ENCODE measurements around the gene DCHS1. TPM values are rescaled to one million over a fixed set of nuclear protein-coding genes. Genes with fewer than 3 reads are reported as not detected.
"Not testable (repeated sequence)": the region's sequence is repeated elsewhere in the genome, so short reads cannot be mapped to it uniquely, and the experiment has no call there.

DCHS1 gene
- total and polyA plus RNA-seq, 8 donors, result 0.76 to 22.8 (median 13.2) TPM

DNA sequence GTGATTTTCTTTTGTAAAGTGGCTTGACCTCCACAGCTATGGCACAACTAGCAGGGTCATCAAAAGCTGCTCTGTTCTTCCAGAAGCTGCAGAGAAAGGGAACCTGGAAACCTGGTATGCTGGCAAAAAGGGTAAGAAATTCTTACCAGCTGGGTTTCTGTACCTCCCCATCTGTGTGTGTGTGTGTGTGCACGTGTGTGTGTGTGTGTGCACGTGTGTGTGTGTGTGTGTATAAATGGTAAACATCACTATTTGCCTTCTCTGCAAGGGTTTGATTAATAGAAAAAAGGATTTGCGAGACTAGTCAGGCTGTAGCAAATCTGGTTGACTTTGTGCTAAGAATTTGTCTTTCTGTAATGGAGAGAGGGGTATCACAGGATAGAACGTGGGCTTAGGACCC is 32.3 kb upstream of the DCHS1 start:
- no peak for DNase-seq
- peaks cover 0 to 7% (median 3%) of the 10 kb centered on the region in 4 donors for H3K4me1 ChIP-seq
- H3K27me3 ChIP-seq, result no peaks in the 10 kb centered on the region
- no peak overlapping the region for H3K4me3 ChIP-seq
- intact Hi-C loops (cut with DNase I; ENCODE audit: low total_unique reads), result loop anchor here (10.0 kb wide), 1 partner anchor 83 kb away; the partner anchor contains the start of genes ILK and RRP8
- no peaks in the 10 kb centered on the region for H3K36me3 ChIP-seq
- WGBS, 5 donors, result 25 to 41% (median 39%) methylated on average over 4 of the region's 4 CpGs
- no peaks in the 10 kb centered on the region for H3K9me3 ChIP-seq
- no peak overlapping the region for H3K27ac ChIP-seq
- TF ChIP-seq POLR2AphosphoS5 (IDR thresholded peaks at IDR 0.05) (no peak), EP300 (IDR thresholded peaks at IDR 0.05) (no peak), POLR2A (IDR thresholded peaks at IDR 0.05) (no peak)
- TF ChIP-seq, protein P1, sequence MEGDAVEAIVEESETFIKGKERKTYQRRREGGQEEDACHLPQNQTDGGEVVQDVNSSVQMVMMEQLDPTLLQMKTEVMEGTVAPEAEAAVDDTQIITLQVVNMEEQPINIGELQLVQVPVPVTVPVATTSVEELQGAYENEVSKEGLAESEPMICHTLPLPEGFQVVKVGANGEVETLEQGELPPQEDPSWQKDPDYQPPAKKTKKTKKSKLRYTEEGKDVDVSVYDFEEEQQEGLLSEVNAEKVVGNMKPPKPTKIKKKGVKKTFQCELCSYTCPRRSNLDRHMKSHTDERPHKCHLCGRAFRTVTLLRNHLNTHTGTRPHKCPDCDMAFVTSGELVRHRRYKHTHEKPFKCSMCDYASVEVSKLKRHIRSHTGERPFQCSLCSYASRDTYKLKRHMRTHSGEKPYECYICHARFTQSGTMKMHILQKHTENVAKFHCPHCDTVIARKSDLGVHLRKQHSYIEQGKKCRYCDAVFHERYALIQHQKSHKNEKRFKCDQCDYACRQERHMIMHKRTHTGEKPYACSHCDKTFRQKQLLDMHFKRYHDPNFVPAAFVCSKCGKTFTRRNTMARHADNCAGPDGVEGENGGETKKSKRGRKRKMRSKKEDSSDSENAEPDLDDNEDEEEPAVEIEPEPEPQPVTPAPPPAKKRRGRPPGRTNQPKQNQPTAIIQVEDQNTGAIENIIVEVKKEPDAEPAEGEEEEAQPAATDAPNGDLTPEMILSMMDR (IDR thresholded peaks at IDR 0.05), result no peak

DNA sequence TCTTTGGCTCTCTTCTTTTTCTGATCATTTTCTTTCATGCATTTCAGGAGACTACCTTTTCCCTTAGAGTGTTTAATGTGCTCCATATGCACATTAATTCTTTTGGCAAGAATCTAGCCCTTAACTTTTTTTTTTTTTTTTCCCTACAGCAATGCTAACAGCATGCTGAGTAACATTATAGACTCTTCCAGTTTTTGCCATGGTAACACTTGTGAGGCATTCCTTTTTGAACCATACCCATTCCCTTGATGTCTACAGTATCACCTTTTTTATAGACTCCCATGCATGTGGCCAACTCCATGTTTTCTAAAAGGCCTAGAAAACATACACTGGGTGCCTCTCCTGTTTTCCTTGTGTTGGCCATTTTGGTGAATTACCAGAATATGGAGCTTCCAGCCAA is 30.4 kb upstream of the DCHS1 start:
- no peak for DNase-seq
- Histone ChIP-seq H3K4me1 (peaks cover 13 to 23% (median 19%) of the 10 kb centered on the region in 4 donors), H3K9me3 (no peaks in the 10 kb centered on the region), H3K27me3 (no peaks in the 10 kb centered on the region), H3K36me3 (peaks cover 5 to 8% (median 7%) of the 10 kb centered on the region in 4 donors), H3K27ac (no peak overlapping the region), H3K4me3 (no peak overlapping the region)
- TF ChIP-seq, protein P1 (IDR thresholded peaks at IDR 0.05), result no peak
- TF ChIP-seq EP300 (IDR thresholded peaks at IDR 0.05), result no peak
- no peak for TF ChIP-seq POLR2AphosphoS5 (IDR thresholded peaks at IDR 0.05)
- TF ChIP-seq POLR2A (IDR thresholded peaks at IDR 0.05), result no peak
- intact Hi-C loops (cut with DNase I; ENCODE audit: low total_unique reads), result loop anchor here (10.0 kb wide), 1 partner anchor 81 kb away; the partner anchor contains the start of genes ILK and RRP8

DNA sequence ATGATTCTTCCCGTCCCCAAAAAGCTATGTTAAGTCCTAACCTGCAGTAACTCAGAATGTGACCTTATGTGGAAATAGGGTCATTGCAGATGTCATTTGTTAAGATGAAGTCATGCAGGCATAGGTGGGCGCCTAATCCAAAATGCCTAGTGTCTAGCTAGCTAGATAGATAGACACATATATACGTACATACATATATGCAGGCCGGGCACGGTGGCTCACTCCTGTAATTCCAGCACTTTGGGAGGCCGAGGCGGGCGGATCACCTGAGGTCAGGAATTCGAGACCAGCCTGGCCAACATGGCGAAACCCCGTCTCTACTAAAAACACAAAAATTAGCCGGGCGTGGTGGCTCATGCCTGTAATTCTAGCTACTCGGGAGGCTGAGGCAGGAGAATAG is 28.5 kb upstream of the DCHS1 start:
- H3K27me3 ChIP-seq, H3K9me3 ChIP-seq: not testable (repeated sequence)
- WGBS, 5 donors, result 87 to 93% (median 91%) methylated on average over 13 to 14 of the region's 14 CpGs
- Histone ChIP-seq H3K4me3 (peak overlapping the region in 2 of 4 donors; percentile 90 to 98), H3K4me1 (peaks cover 13 to 28% (median 22%) of the 10 kb centered on the region in 4 donors), H3K36me3 (peaks cover 16 to 21% (median 18%) of the 10 kb centered on the region in 4 donors), H3K27ac (peak overlapping the region in 4 of 5 donors; percentile 86 to 96 (median 93))
- intact Hi-C loops (cut with DNase I; ENCODE audit: low total_unique reads), result loop anchor here (10.0 kb wide), 1 partner anchor 79 kb away; the partner anchor contains the start of genes ILK and RRP8
- DNase-seq, result peak in 1 of 2 donors; percentile 30

DNA sequence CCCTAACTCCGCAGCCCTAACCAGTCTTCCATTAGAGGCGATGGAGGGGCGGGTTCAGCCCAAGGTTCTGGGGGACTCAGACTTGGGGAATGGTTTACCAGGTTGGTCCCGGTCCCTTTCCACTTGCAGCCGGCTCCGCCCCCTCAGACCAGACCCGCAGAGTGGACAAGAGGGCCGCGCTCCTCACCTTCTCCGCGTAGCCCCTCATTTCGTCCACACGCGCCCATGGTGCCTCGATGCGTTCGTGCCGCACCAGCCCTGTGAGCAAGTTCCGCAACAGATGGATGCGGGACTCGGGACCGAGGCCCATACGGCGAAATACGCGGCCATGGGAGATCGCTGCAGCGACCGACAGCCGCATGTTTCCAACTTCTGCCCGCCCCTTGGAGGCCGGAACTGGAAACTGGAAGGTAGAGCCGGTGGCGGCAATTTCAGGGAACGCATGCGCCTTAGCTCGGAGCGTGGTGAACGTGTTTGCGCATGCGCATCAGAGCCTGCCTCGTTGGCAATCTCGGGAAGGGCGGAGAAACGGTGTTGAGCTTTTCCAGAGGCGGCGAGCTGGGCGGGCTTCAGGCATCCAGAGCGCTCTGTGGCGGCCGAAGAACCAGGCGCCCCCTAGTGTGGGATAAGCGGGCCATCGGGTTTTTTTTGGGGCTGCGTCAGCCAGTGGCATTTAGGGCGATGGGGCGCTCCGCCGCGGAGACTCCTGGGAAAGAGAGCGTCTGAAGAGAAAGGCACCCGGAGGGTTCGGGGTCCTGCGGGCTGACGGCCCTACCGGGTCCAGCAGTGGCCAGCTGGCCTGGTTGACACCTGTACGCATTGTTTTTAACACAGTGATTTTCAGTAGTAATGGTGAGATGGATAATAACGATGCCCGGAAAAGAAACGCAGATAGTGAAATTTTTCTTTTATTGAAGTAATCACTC is 27.6 kb upstream of the DCHS1 start, which contains the start of gene MRPL17:
TSS of gene MRPL17 (minus strand) at position 405 of the 926 bp plus-strand sequence. CDS start at position 361, 44 bp downstream.
- H3K36me3 ChIP-seq, result peaks cover 16 to 21% (median 18%) of the 10 kb centered on the region in 4 donors
- no peaks in the 10 kb centered on the region for H3K27me3 ChIP-seq
- H3K4me1 ChIP-seq, result peaks cover 13 to 28% (median 22%) of the 10 kb centered on the region in 4 donors
- intact Hi-C loops (cut with DNase I; ENCODE audit: low total_unique reads), result loop anchor here (10.0 kb wide), 1 partner anchor 78 kb away; the partner anchor contains the start of genes ILK and RRP8
- DNase-seq, result peak; percentile 99 to 100
- peak within 1 kb of the TSS; percentile 83 to 98 (median 90) for H3K4me3 ChIP-seq
- no peaks in the 10 kb centered on the region for H3K9me3 ChIP-seq
- H3K27ac ChIP-seq, result peak within 1 kb of the TSS; percentile 86 to 96 (median 95)
- peak; percentile 87 to 98 (median 93) for TF ChIP-seq POLR2AphosphoS5 (IDR thresholded peaks at IDR 0.05)
- TF ChIP-seq POLR2A (IDR thresholded peaks at IDR 0.05), result peak in 1 of 4 donors; percentile 79
- TF ChIP-seq, protein P1 (IDR thresholded peaks at IDR 0.05), result peak in 5 of 7 experiments; percentile 78 to 97 (median 82)
- no peak for TF ChIP-seq EP300 (IDR thresholded peaks at IDR 0.05)
- WGBS, 5 donors, result 0 to 1% (median 1%) methylated on average over 41 to 70 of the region's 70 CpGs
